ENCODE data around the gene SLC4A3.

GRCh38 chr2:219627103-219628100 is at the start of gene SLC4A3:
- TF ChIP-seq CTCF (IDR thresholded peaks at IDR 0.05) = no peak
- TF ChIP-seq POLR2A (IDR thresholded peaks at IDR 0.05) = no peak

All from right lobe of liver (tissue), 4 donors.